GM12878 (cell line): Measurements from ENCODE around the gene ERC2.

Experiments
- POLR2AphosphoS2 ChIP-seq: IDR thresholded peaks from 2 replicates; pipeline ENCODE4 v1.6.1; 2011; ENCODE audit warnings: low read depth, mild to moderate bottlenecking, low read length, improper control_type of control experiment, moderate library complexity
- SMC3 ChIP-seq: IDR thresholded peaks from 2 replicates; pipeline ENCODE4 v1.6.1; 2011; ENCODE audit warnings: low read length, improper control_type of control experiment, borderline replicate concordance

GRCh38 chr3:56406826-56407515 lies 61.3 kb downstream of the ERC2 start:
- TF ChIP-seq SMC3: no peak
- TF ChIP-seq POLR2AphosphoS2: no peak
